ENCODE measurements around the gene MATCAP1.

The MATCAP1 gene

GRCh38 chr16:67190448-67191399, 7.0 kb upstream of the MATCAP1 start:
- no peak for DNase-seq (ENCODE audit: low spot score)

GRCh38 chr16:67190041-67190440, 6.3 kb upstream of the MATCAP1 start, which contains the start of gene EXOC3L1:
TSS of gene EXOC3L1 (minus strand) at chr16:67190136. CDS start at chr16:67189676, 460 bp downstream.
- DNase-seq (ENCODE audit: low spot score) = no peak

- no peak for DNase-seq (ENCODE audit: low spot score)
These were observed 5.0 kb upstream of the MATCAP1 start for GRCh38 chr16:67188798-67189197.

- no peak for DNase-seq (ENCODE audit: low spot score)
These were observed 4.6 kb upstream of the MATCAP1 start for GRCh38 chr16:67188323-67188722.

GRCh38 chr16:67187175-67187890, 3.6 kb upstream of the MATCAP1 start:
- no peak for DNase-seq (ENCODE audit: low spot score)

GRCh38 chr16:67186550-67186950, 2.8 kb upstream of the MATCAP1 start:
- DNase-seq (ENCODE audit: low spot score) = peak; percentile 54

GRCh38 chr16:67185651-67186134, 1.9 kb upstream of the MATCAP1 start:
- no peak for DNase-seq (ENCODE audit: low spot score)

GRCh38 chr16:67184995-67185650, 1.4 kb upstream of the MATCAP1 start:
- peak; percentile 87 for DNase-seq (ENCODE audit: low spot score)

- DNase-seq (ENCODE audit: low spot score) = no peak
These were observed 761 bp upstream of the MATCAP1 start for GRCh38 chr16:67184453-67184994.

- DNase-seq (ENCODE audit: low spot score) = no peak
These were observed 508 bp downstream of the MATCAP1 start for GRCh38 chr16:67183284-67183626.

GRCh38 chr16:67182288-67182687, 1.5 kb downstream of the MATCAP1 start:
- no peak for DNase-seq (ENCODE audit: low spot score)

- peak; percentile 91 for DNase-seq (ENCODE audit: low spot score)
These were observed 2.4 kb downstream of the MATCAP1 start for GRCh38 chr16:67181346-67181745.

- DNase-seq (ENCODE audit: low spot score) = no peak
These were observed 3.6 kb downstream of the MATCAP1 start for GRCh38 chr16:67180166-67180565.

- no peak for DNase-seq (ENCODE audit: low spot score)
These were observed 4.2 kb downstream of the MATCAP1 start for GRCh38 chr16:67179421-67180080.

GRCh38 chr16:67177743-67178699, 5.7 kb downstream of the MATCAP1 start:
- peak; percentile 82 for DNase-seq (ENCODE audit: low spot score)

GRCh38 chr16:67176662-67177061, 7.1 kb downstream of the MATCAP1 start:
- DNase-seq (ENCODE audit: low spot score) = no peak

- no peak for DNase-seq (ENCODE audit: low spot score)
These were observed 9.0 kb downstream of the MATCAP1 start for GRCh38 chr16:67174706-67175231.

GRCh38 chr16:67173808-67174705, 9.7 kb downstream of the MATCAP1 start:
- peak; percentile 92 for DNase-seq (ENCODE audit: low spot score)

- DNase-seq (ENCODE audit: low spot score) = no peak
These were observed 10.4 kb downstream of the MATCAP1 start for GRCh38 chr16:67173323-67173722.
